HG03439 (cell line): ENCODE results near the gene LAMA5.

Experiments used
- ATAC-seq: cut with Tn5 transposase; IDR thresholded peaks from one replicate; pipeline ENCODE4 v1.9.1; 2021; ENCODE audit warnings: mild to moderate bottlenecking, moderate library complexity; ENCODE audit not compliant: unreplicated experiment

Gene LAMA5

DNA sequence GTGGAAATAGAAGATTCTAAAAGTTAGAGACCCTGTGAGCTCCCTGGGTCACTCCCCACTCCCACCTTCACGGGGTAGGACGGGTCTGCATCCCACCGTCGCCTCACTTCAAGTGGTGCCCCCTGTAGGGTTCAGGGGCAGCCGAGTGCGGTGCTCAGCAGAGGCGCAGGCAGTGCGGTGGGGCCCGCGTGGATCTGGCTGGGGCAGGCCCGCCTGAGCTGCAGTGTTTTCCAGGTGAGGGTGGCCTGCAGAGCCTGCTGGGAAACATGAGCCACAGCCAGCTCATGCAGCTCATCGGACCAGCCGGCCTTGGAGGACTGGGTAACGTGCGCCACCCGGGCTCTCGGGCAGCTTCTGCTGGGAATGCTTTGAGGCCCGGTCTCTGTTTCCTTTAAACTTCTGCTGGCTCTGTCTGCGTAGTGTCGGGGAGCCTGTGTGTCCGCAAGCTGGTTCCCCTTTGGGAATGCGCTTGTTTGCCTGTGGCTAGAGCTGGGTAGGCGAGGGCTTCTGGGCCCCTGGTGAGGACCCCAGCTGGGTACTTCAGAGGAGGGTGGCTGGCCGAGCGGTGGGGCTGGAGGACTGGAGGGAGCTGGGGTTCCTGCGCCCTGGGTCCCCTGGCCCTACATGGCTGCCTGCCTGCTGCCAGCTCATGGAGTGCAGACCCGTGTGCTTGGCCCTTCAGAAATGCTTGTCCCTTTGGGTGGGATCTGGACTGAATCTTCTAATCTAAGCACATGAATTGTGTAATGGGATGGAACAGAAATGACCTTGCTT lies 60.5 kb downstream of the LAMA5 start:
- no peak for ATAC-seq

GRCh38 chr20:62305765-62306413 lies 61.2 kb downstream of the LAMA5 start:
- ATAC-seq = no peak

DNA sequence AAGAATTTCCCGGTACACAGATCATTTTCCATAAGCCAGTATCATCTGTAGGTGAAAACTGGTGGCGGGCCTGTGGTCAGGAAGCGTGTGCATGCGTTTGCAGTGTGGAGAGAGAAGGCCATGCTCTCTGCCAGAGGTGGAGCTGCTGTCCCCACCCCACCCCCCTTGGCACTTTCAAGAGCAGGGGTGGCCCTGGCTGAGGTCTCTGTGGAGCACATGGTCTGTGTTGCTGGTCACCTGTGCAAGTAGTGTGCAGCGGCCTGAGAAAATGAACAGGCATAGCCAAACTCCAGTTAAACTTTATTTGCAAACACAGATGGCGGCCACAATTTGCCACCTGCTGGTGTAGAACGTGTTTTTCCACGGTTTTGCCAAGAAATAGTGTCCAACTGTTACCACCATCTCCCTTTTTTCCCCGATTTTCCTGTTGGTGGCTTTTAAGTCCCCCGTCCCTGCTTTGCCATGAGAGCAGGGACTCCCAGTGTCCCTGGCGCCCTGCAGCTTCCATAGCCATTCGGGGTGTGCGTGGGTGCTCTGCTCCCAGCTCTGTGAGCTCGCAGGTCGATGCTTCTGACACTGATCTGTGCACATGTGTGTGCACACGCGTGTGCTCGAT lies 61.9 kb downstream of the LAMA5 start:
- ATAC-seq = no peak

DNA sequence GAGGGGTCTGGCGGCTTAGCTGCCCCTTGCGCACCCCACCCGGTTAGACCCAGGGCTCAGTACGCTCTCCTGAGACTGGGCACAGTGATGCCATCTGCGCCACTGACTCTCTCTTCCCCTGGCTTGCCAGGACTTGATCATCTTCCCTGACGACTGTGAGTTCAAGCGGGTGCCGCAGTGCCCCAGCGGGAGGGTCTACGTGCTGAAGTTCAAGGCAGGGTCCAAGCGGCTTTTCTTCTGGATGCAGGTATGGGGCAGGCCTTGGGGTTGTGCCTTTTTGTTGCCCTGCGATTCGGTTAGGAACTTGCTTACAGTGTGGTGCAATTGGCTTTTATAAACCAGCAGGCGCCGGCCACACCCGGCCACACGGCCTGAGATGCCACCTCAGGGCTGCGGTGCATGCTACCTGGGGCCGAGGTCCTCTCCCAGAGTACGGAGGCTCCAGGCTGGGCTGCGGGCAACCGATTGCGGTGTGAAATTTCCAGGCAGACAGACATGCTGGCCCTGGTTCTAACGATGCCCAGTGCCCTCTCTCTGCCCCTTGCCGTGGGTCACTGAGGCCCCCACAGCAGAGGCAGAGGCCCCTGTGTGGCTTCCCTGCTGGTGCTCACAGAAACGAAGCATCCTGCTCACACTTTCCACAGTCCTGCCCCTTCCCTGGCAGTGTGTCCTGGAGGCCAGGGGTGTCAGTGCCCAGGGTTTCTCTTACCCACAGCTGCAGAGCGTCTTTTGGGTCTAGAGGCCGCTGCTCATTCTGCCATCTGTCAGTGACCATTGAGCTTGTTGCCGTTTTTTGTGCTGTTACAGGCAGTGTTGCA lies 62.6 kb downstream of the LAMA5 start:
- no peak for ATAC-seq

GRCh38 chr20:62303340-62304226 lies 63.5 kb downstream of the LAMA5 start:
- peak; percentile 11 for ATAC-seq

DNA sequence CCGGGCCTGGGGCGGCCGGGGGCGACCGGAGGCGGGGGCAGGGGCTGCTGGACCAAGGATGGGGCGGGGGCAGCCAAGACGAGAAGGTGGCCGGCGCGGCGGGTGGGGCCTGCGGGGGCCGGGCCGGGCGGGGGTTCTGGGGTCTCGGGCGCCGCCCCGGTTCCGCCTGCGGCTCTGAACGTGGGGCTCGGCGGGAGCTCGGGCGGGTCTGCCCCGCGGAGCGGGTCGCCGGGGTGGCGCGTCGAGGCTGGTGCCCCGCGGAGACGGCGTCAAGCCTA lies 64.1 kb downstream of the LAMA5 start:
- ATAC-seq = no peak

- ATAC-seq = peak; percentile 86
Measured at GRCh38 chr20:62302341-62303061, 64.6 kb downstream of the LAMA5 start, which contains the start of gene ADRM1. ADRM1 (plus strand) TSS chr20:62302997; CDS start chr20:62303569, 572 bp downstream.

- peak; percentile 37 for ATAC-seq
Measured at GRCh38 chr20:62301773-62302340, 65.3 kb downstream of the LAMA5 start.

DNA sequence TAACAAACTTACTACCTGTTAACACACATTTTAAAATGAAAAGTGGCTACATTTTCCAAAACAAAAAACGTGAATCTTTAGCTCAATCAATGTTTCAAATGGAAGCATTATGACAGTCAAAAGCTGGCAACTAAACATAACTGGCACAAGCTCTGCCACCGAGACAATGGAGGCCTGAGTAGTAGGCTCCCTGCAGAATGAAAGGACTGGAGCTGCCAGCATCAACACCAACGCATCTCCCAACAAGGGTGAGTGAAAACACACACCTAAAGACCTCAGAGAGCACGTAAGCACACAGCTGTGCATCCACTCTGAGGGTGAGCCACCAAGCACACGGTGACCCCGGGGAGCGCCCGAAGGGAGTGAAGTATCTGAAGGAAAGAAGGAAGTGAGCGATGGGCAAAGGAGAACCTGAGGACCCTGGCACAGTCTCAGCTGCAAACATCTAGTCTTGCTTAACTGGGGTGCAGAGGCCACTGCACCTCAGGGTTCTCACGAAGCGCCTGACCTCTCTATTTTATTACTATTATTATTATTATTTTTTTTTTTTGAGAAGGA lies 65.9 kb downstream of the LAMA5 start:
- ATAC-seq = no peak

DNA sequence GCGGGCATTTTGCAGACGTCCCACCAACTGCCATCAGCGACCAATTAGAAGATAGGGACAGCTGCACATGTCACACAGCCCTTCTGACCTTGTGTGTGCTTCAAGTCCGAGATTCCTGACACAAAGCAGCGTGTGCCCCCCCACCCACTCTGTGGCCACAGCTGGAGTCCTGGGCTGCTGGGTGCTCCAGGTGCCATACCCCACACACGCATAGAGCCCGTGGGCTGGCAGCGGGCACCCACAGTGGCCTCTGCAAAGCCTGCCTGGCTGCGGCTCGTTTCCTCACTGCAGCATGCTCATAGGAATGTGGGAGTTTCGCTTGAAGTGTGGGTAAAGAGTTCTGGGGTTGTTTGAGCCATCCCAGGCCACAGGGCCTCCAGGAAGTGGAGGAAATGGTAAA lies 66.8 kb downstream of the LAMA5 start:
- no peak for ATAC-seq

DNA sequence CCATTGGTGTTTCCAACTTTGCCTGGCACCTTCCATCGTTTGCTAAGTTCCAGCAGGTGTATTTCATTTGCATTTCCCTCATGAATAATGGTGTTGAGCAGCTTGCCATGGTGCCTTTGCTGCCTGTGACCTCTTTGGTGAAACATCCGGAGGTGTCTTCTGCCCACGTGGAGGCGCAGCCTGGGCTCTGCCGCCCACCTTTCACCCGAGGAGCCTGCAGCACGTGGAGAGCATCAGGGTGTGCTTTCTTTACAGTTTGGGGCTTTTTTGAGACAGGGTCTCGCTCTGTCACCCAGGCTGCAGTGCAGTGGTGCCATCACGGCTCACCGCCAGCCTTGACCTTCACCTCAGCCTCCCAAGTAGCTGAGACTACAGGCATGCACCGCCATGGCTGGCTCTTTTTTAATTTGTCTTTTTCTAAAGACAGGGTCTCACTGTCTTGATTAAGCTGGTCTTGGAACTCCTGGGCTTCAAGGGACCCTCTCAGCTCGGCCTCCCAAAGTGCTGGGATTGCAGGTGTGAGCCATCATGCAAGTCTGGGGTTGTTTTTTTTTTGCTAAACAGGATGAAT lies 67.4 kb downstream of the LAMA5 start:
- ATAC-seq = no peak

DNA sequence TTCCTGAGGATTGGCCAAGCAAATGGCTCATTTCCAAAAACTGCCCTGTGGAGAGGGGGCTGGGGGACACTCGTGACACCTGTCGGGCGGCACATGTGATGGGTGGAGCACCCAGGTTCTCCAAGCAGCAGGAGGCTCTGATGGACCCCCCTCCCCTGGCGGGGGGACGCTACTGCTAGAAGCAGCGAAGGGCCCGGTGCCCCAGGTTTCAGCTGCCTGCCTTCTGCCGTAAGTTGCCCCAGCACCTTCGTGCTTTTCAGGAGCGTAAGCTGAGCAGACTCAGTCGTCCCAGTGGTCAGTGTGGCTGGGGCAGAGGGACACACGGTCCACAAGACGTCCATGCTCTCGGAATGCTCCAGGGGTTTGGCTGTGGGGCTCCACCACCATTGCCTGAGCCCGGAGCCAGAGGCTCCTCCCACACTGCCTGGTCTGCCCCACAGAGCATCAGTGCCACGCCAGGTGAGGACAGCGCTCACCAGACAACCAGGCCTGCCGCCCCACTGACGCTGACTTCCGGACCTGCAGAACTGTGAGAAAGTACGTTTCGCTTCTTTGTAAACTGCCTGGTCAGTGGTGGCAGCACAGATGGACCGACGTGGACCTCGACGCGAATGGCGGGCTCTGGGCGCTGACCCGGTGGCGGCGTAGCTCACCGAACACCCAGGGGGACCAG lies 68.4 kb downstream of the LAMA5 start:
- ATAC-seq = no peak

DNA sequence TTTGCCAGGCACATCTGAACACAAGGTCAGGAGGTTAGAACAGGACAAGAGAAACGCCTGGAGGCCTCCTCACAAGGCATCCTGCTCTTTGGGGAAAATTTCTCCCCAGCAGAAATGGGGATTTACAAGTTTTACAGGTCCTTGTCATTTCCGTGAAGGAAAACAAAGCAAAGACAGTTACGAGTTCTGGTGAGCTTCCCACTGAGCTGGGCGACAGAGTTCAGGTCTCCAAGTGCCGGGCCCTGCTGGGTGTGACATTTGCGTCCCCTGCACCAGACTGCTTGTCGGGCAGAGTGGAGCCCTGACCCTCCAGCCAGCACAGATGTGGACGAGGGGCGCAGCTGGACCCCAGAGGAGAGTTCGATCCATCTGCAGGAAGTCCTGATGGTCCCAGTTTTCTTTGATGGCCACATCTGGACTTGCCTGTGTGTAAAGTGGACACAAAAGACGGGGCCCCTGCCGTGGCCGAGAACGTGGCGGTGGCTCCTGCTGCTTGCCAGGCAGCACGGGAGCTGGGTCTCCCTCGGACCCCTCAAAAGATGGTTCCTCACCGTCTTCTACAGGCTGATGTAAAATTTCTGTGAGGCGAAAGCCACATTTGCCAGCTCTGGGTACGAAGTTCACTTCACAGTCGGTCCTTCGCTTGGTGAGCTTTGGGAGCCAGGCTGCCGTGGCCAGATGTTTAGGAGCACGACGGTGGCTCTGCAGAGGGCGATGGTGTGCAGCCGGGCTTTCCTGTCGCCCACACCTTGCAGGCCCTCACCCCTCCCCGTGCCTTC lies 69.5 kb downstream of the LAMA5 start:
- ATAC-seq = no peak

DNA sequence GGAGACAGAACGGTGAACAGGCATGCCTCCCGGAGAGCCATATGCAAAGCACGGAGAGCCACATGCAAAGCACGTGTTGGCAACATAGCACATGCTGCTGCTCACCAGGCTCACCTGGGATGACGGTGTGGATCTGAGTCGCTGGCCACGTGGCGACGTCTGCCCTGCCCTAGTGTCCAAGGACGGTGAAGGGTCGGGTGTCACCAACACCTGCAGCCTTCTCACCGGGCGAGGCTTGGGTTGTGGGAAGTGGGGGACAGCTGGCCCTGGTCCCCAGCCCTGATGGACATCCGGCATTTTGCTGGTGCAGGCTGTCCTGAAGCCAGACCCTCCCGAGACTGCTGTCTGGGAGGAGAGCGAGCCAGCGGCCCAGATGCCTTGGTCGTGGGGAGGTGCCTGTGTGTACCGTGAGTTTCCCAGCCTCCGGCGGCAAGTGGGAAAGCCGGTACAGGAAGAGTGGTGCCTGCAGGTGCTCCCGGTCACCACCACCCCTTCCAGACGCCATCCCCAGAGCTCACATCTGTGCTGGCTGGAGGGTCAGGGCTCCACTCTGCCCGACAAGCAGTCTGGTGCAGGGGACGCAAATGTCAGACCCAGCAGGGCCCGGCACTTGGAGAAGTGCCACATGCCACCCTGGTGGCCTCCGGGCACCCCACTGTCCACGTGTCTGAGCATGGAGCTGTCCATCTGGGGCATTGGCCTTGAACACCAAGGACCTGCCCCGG lies 70.2 kb downstream of the LAMA5 start:
- ATAC-seq = no peak

- peak; percentile 43 for ATAC-seq
Measured at GRCh38 chr20:62294516-62294915, 72.6 kb downstream of the LAMA5 start.

DNA sequence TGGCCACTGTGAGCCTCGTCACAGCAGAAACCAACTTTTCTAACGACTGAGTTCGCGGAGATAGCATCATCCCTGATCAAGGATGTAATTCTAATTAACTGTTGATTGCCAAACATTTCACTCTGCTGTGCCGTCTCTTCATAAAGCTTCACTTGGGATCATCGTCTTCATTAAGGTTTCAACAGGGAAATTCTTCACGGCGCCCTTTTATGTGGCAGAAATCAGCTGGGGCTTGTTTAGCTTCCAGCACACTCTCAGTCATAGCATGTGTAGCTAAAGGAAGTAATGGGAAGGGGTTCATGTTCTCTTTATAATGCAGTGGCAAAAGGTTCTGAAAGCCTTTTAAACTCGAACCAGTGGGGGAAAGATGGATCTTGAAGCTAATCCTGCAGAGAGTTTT lies 73.2 kb downstream of the LAMA5 start:
- no peak for ATAC-seq
